Measurements from ENCODE around the gene MTMR3.
A peak's percentile ranks its signal among the peaks of the same experiment; 100 is the strongest.

MTMR3 gene

DNA sequence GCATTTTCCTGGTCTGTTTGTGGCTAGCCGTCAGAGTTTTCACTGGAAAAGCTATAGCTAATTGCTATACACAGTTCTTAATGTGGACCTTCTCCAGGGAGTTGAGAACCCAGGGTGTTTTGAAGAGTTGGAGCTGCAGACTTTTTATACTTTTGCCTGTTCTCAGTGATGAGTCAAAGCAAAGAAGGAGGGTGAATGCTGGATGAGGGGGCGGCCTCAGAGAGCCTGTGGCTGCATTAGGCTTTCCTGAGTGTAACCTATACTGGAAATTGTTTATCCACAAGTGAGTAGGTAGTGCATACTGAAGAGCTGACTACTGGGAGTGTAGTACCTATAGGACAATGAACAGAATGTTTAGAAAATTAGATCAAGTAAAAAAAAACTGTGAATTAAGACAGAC, 117.6 kb downstream of the MTMR3 start:
- DNase-seq (ENCODE audit: low read depth, low spot score) = no peak

- DNase-seq (ENCODE audit: low read depth, low spot score) = no peak
Observed at GRCh38 chr22:30001459-30001858, 118.5 kb downstream of the MTMR3 start.

DNA sequence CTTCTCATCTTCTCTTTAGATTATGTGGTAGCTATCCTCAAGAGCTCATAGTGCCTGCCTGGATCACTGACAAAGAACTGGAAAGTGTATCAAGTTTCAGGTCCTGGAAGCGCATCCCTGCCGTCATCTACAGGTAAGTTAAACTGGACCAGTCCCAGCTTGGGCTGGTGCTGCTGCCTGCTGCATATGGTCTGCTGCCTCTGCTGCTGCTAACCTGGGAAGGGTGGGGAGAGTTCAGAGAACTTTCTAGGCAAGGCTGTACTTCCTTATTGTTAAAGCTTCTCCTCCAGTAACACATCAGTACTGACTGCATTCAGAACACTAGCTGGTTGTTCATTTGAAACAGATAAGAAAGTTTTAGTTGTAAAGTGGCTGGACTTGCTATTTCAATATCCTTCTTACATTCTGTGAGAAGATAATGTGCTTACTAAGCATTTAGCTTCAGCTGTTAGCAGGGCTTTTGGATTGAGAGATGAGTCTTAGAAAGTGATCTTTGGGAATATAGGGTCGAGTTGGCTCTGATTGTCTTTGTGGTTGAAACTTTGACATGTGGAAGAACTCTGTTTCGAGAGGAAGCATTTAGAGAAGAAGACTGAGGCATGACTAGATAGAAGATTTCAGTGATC, 120.0 kb downstream of the MTMR3 start:
- no peak for DNase-seq (ENCODE audit: low read depth, low spot score)

DNA sequence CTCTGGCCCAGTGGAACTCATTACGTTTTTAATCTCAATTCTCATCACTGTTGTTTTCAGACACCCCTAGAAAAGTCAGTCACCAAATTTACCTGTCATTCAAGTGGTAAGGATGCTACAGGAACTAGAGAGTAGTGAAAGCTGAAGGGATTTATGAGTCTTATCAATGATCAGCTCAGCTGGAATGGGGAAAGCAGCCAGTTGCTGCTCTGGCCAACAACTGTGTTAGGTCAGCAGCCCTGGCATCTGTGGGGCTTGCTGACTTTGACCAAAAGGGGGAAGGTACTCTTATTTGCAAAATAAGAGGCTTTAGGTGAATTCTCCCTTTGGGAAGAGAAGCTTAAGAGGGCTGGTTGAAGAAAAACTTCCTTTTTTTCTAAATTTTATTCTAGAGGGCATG, 121.1 kb downstream of the MTMR3 start:
- no peak for DNase-seq (ENCODE audit: low read depth, low spot score)

DNA sequence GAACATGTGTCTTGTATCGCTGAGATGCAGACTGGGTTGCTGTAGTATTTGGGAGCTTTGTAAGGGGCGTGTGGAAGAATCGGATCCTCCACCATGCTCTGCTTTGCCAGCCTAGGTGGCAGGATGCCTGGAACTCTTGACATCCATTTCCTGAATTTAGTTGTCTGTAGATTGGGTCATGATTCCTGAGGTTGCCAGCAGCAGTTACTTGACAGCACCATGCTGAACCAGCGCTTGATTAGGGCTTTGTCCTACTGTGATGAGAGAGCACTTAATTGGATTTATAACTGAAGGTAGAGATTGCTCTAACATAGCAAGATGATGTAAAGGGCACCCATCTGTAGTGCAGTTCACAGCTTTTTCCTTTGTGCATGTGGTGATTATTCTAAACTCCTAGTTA, 121.7 kb downstream of the MTMR3 start:
- no peak for DNase-seq (ENCODE audit: low read depth, low spot score)

- peak; percentile 84 for DNase-seq (ENCODE audit: low read depth, low spot score)
Observed at GRCh38 chr22:30005213-30005857, 122.4 kb downstream of the MTMR3 start.

- DNase-seq (ENCODE audit: low read depth, low spot score) = no peak
Observed at GRCh38 chr22:30007361-30007760, 124.4 kb downstream of the MTMR3 start.

DNA sequence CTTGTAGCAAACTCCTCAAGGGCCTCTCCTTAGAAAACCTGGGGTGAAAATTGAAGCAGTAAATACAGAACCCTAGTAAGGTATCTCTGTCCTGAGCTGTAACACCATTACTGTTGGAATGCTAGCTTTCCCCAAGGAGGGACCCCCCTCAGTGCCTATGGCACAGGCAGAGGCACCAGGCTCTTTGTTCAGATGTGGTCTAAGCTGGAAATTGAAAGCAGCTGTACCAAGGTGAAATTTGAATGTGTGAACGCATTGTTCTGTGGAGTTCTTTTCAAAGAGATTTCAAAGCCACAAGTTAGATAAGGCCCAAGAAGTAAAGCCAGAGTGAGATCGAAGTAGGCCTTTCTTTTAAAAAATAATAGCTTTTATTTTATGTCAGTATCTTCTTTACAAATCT, 125.4 kb downstream of the MTMR3 start:
- no peak for DNase-seq (ENCODE audit: low read depth, low spot score)

GRCh38 chr22:30009478-30009877, 126.5 kb downstream of the MTMR3 start:
- no peak for DNase-seq (ENCODE audit: low read depth, low spot score)

DNA sequence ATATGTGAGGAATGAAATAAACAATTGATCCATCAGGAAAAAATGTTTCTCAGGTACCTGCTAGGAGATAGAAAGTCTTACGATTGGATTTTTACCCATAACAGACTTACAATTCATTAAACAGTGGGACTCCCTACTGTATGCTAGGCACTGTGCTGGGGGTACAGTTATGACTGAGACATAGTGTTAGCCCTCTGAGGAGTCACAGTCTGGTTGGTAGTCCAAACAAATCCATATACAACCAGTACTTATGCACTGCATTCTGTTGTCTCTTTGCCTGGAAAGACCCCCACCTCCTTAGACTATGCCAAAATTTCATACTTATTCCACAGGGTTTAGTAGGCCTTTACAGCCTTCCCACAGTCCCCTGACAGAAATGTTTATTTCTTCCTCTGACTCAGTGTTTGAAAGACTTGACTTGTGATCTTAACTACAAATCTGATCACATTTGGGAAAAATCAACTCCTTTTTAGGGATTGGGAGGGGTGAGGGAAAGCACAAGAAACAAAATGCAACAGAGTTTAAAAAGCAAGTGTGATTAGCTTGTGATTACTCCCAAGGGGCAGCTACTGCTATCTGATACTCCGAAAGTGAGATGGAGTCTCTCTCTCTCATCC, 127.9 kb downstream of the MTMR3 start:
- no peak for DNase-seq (ENCODE audit: low read depth, low spot score)

- no peak for DNase-seq (ENCODE audit: low read depth, low spot score)
Observed at GRCh38 chr22:30013201-30013600, 130.2 kb downstream of the MTMR3 start.

- DNase-seq (ENCODE audit: low read depth, low spot score) = no peak
Observed at GRCh38 chr22:30014244-30014643, 131.3 kb downstream of the MTMR3 start.

DNA sequence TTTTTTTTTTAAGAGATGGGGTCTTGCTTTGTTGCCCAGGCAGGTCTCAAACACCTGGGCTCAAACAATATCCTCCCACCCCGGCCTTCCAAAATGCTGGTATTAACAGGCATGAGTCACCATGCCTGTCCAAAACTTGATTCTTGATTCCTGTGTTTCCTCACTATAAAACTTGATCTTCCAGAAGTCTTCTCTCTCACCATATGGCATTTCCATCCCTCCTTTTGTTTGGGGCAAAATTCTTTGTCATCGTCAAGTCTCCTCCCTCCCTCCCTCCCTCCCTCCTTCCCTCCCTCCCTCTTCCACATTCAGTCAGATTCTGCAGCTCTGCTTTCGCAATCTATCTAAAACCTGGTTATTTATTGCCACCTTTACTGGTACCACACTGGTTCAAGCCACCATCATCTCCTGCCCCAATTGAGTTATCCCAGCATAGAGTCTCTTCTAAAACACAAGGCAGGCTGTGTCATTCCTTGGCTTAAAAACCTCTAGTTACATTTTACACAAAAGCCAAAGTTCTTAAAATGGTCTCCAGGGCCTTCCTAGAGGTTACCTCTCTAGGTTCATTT, 132.3 kb downstream of the MTMR3 start:
- no peak for DNase-seq (ENCODE audit: low read depth, low spot score)

DNA sequence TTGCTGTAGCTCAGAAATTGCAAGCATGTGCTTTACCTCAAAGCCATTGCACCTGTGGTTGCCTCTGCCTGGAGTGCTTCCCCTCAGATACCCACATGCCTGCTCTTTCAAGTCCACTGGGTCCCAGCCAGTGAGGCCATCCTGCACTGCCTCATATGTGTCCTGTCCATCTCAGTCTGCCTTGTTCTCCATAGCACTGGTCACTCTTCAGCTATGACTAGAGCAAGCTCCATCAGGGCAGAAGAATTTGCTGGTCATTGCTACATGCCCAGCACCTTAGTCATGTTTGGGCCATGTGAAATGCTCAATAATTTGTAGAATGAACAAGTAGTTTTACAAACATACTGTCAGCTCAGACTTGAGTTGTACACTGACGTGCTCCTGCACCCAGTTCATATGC, 132.9 kb downstream of the MTMR3 start:
- no peak for DNase-seq (ENCODE audit: low read depth, low spot score)

- no peak for DNase-seq (ENCODE audit: low read depth, low spot score)
Observed at GRCh38 chr22:30016596-30016995, 133.6 kb downstream of the MTMR3 start.

GRCh38 chr22:30017375-30018223, 134.6 kb downstream of the MTMR3 start:
- no peak for DNase-seq (ENCODE audit: low read depth, low spot score)

GRCh38 chr22:30020511-30020910, 137.5 kb downstream of the MTMR3 start:
- DNase-seq (ENCODE audit: low read depth, low spot score) = no peak

- no peak for DNase-seq (ENCODE audit: low read depth, low spot score)
Observed at GRCh38 chr22:30021338-30021737, 138.4 kb downstream of the MTMR3 start.

DNA sequence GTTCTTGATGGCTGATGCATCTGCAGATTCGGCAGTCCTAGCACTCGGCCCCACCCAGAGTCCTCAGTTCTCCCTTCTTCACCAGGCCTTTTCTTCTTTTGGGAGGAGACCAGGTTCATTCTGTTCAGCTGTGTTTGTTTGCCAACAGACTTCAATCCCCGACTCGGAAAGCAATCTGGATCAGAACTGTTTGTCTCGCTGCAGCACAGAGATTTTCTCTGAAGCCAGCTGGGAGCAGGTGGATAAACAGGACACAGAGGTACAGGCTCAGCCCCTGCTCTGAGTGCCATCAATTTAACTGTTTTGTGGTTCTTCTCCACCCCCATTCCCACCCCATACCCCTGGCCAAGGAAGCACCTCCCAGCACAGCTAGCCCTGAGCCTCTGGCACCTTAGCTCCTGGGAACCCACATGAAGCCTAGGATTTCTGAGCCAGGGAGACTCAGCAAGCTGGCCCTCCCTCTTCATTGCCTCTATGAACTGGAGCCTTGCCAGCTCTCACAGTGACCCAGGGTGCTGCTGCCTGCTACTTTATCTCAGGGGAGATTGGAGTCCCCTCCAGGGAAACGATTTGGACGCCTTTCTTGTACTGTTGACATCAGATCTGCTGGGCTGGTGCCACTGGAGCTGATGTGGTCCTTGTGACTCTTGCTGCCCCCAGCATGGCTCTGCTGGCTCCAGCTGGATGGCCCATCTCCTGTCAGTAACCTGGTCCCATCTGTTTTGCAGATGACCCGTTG, 139.1 kb downstream of the MTMR3 start:
- DNase-seq (ENCODE audit: low read depth, low spot score) = no peak

DNA sequence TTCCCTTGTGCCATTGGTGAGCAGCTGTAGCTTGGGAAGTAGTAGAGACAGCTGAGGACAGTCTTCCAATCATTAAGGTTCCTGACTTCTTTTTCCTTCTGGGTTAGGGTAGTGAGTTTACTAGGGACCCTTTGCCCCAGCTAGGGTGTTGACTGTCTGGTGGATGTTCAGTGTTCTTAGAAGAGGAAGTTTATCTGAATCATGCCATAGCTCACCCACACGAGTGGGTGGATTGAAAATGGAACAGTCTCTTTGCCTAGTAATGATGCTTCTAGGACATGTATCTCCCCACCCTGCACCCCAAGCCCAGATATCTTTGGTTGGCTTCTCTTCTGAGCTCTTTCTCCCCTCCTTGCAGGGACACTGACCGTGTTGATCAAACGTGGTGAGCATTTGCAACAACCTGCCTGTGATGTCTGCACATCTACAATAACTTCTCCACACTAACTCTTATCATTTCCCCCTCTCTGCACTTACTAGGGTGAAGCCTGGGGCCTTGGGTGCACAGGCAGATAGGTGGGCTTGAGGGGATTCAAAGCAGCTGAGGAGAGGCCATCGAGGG, 140.2 kb downstream of the MTMR3 start:
- no peak for DNase-seq (ENCODE audit: low read depth, low spot score)

- no peak for DNase-seq (ENCODE audit: low read depth, low spot score)
Observed at GRCh38 chr22:30024231-30024630, 141.3 kb downstream of the MTMR3 start.

Measured in ELF-1 (cell line).